Type B pancreatic cell (in vitro differentiated cells): Measurements from ENCODE around the gene SKAP1. TPM values are rescaled to one million over a fixed set of nuclear protein-coding genes. Genes with fewer than 3 reads are reported as not detected.

Source experiments
- DNase-seq: peaks from one replicate; pipeline ENCODE4 v3.0.0; 2021; ENCODE audit warnings: mixed read lengths; ENCODE audit not compliant: unreplicated experiment; ENCODE audit errors: extremely low spot score
- H3K27ac Mint-ChIP-seq: 2 replicates; pipeline ENCODE4 v1.8.0; 2021; ENCODE audit warnings: mild to moderate bottlenecking, mixed read lengths
- H3K27me3 Mint-ChIP-seq: 2 replicates; pipeline ENCODE4 v1.8.0; 2021; ENCODE audit warnings: mixed read lengths
- H3K36me3 Mint-ChIP-seq: 2 replicates; pipeline ENCODE4 v1.8.0; 2021; ENCODE audit warnings: mixed read lengths
- H3K4me1 Mint-ChIP-seq: one replicate; pipeline ENCODE4 v1.8.0; 2021; ENCODE audit warnings: mixed read lengths; ENCODE audit not compliant: unreplicated experiment
- H3K4me3 Mint-ChIP-seq: 2 replicates; pipeline ENCODE4 v1.8.0; 2021; ENCODE audit warnings: mild to moderate bottlenecking, mixed read lengths
- H3K9me3 Mint-ChIP-seq: 2 replicates; pipeline ENCODE4 v1.8.0; 2021; ENCODE audit warnings: mixed read lengths
- CTCF ChIP-seq: fragments of 200-600 bp; sonication (generic); conservative IDR thresholded peaks from 2 replicates; pipeline ENCODE4 v1.5.0; 2021; ENCODE audit warnings: antibody characterized with exemption, mild to moderate bottlenecking
- total RNA-seq: library from RNA; stranded (reverse); gene quantifications from 2 replicates; pipeline ENCODE4 v1.2.1, GENCODE V29; 2021; ENCODE audit warnings: low replicate concordance

The SKAP1 gene
- total RNA-seq, 1 donor from 2014 or later = 0.43 TPM

- Mint-ChIP-seq H3K4me3 (peak overlapping the region; percentile 32), H3K9me3 (no peaks in the 10 kb centered on the region), H3K27me3 (peaks cover 64% of the 10 kb centered on the region), H3K27ac (no peak overlapping the region), H3K4me1 (peaks cover 29% of the 10 kb centered on the region), H3K36me3 (no peaks in the 10 kb centered on the region)
- DNase-seq = no peak
- TF ChIP-seq CTCF = peak; percentile 69
Measured at GRCh38 chr17:48153691-48154358, 276.2 kb downstream of the SKAP1 start.

DNA sequence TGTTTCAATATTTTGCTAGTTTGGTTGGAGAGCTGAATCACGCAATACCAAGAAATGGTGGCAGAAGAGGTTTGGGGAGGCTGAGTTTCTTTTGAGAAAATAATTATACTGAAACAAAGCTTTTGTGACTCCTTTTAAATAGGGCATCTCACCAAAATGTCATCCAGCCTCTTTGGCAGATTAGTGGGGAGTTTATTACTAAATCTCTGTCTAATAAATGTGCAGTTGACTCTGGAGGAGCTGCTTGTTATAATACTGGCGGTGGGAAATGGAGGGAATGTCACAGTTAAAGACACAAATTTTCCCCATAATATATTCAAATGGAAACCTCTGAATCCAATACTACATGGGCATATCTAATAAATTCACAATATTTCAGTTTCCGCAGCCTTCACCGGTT lies 277.7 kb downstream of the SKAP1 start:
- H3K27me3 Mint-ChIP-seq = peaks cover 78% of the 10 kb centered on the region
- no peak overlapping the region for H3K27ac Mint-ChIP-seq
- no peak for TF ChIP-seq CTCF
- DNase-seq = no peak
- no peak overlapping the region for H3K4me3 Mint-ChIP-seq
- no peaks in the 10 kb centered on the region for H3K9me3 Mint-ChIP-seq
- H3K36me3 Mint-ChIP-seq = no peaks in the 10 kb centered on the region
- H3K4me1 Mint-ChIP-seq = peaks cover 41% of the 10 kb centered on the region

DNA sequence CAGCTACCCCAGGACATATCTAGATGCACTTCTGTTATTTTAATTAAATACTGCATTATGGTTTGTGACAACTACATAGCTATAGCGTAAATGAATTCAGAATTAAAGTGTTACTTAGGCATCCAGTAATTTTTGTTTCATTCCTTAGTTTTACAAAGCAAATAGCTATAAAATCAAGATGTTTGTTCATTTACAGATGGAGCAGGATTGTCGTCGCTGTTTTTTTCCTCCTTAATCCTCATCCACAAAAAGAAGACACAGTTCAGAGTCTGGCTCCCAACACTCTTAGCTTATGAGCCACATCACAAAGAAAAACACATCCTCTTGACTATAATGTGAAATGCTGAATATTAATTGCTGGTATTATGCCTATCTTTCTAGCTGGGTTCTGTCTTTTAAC lies 278.8 kb downstream of the SKAP1 start:
- Mint-ChIP-seq H3K4me3 (no peak overlapping the region), H3K27me3 (peaks cover 78% of the 10 kb centered on the region), H3K36me3 (no peaks in the 10 kb centered on the region), H3K9me3 (no peaks in the 10 kb centered on the region), H3K4me1 (peaks cover 35% of the 10 kb centered on the region), H3K27ac (no peak overlapping the region)
- no peak for DNase-seq
- TF ChIP-seq CTCF = no peak

DNA sequence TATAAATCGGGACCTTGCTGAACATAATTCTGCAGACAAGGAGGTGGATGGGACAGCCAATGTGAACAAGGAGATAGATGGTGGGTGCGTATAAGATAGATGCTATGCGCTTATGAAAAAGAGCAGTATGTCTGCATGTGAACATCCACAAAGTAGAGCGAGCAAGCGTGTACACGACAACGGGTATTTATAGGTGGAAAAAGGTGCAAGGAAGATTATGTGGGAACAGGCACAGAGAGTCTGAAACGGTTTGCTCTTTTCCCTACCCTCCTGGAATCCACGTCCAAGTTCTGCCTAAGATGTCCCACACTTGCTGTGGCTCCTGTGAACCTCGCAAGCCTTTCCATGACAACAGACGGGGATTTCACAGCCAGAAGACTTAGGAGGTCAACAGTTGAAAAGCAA lies 279.4 kb downstream of the SKAP1 start:
- no peaks in the 10 kb centered on the region for H3K36me3 Mint-ChIP-seq
- H3K4me3 Mint-ChIP-seq = peak overlapping the region; percentile 4
- H3K27ac Mint-ChIP-seq = no peak overlapping the region
- no peak for DNase-seq
- H3K4me1 Mint-ChIP-seq = peaks cover 31% of the 10 kb centered on the region
- peaks cover 77% of the 10 kb centered on the region for H3K27me3 Mint-ChIP-seq
- TF ChIP-seq CTCF = no peak
- no peaks in the 10 kb centered on the region for H3K9me3 Mint-ChIP-seq

DNA sequence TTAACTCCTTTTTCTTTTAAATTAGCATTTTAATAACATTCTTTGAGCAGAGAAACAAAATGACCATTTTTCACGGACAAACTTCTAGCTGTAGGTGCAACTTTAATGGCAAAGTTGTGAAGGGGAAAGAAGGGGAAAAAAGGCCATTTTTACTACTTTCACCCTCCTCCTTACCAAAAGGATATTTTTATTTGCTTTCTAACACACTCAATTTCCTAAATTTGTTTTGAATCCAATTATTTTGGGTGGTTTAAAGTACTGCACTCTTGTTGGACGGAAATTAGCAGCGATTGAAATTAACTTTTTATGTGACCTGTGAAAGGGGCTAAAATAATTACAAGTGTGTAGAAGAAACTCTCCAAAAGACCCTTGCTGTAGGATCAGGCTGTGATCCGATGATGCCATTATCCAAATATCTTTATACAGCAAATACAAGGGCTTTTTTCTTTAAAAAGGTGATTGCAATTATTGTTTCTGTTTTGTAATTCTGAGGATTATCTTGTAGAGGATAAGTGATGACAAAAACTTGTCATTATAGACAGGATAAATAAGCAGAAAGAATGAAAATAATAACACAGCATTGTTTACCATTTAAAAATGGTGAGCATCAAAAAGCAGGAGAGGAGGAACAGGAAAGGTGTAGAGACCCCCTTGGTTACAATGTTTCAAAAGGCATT lies 280.1 kb downstream of the SKAP1 start:
- H3K9me3 Mint-ChIP-seq = no peaks in the 10 kb centered on the region
- peak overlapping the region; percentile 39 for H3K4me3 Mint-ChIP-seq
- peaks cover 84% of the 10 kb centered on the region for H3K27me3 Mint-ChIP-seq
- H3K27ac Mint-ChIP-seq = no peak overlapping the region
- TF ChIP-seq CTCF = no peak
- H3K36me3 Mint-ChIP-seq = no peaks in the 10 kb centered on the region
- DNase-seq = no peak
- peaks cover 31% of the 10 kb centered on the region for H3K4me1 Mint-ChIP-seq
